DND-41 (cell line): Measurements from ENCODE around the gene KIAA1671.

Experiments
- ATAC-seq: fragments of 200-7000 bp; cut with Tn5 transposase; 3 replicates; pipeline ENCODE4 v1.9.1; 2021; ENCODE audit warnings: low read depth; ENCODE audit not compliant: insufficient read depth
- DNase-seq: peaks from one replicate; pipeline ENCODE4 v3.0.0-alpha.2; 2020
- H2AFZ ChIP-seq: 2 replicates; pipeline ENCODE4 v1.6.0; 2012; ENCODE audit warnings: low read depth, low read length
- H3K27ac ChIP-seq: 2 replicates; pipeline ENCODE4 v1.5.1; 2012; ENCODE audit warnings: low read length, inconsistent platforms
- H3K27me3 ChIP-seq: fragments of 200-600 bp; sonication (generic); 2 replicates; pipeline ENCODE4 v1.6.0; 2012; ENCODE audit warnings: low read length, mild to moderate bottlenecking, inconsistent platforms; ENCODE audit not compliant: insufficient read depth, poor library complexity
- H3K36me3 ChIP-seq: 2 replicates; pipeline ENCODE4 v1.5.1; 2012; ENCODE audit warnings: low read length, inconsistent platforms; ENCODE audit not compliant: insufficient read depth
- H3K4me1 ChIP-seq: 2 replicates; pipeline ENCODE4 v1.5.1; 2012; ENCODE audit warnings: mild to moderate bottlenecking, low read length; ENCODE audit not compliant: insufficient read depth
- H3K4me2 ChIP-seq: 2 replicates; pipeline ENCODE4 v1.6.0; 2012; ENCODE audit warnings: mild to moderate bottlenecking, moderate library complexity, low read length, inconsistent platforms; ENCODE audit not compliant: insufficient read depth
- H3K4me3 ChIP-seq, 2 experiments: fragments of 200-600 bp in 1 of 2; shearing (Covaris generic) in 1 of 2; 2 replicates each; pipeline ENCODE4 v1.5.1; 2012 to 2016; ENCODE audit warnings: inconsistent platforms in 2 of 2, low read length in 2 of 2, mild to moderate bottlenecking in 2 of 2, low read depth in 1 of 2, moderate library complexity in 1 of 2
- H3K79me2 ChIP-seq: 2 replicates; pipeline ENCODE4 v1.6.0; 2012; ENCODE audit warnings: low read length, inconsistent platforms; ENCODE audit not compliant: insufficient read depth
- H3K9ac ChIP-seq: 2 replicates; pipeline ENCODE4 v1.6.0; 2012; ENCODE audit warnings: low read depth, mild to moderate bottlenecking, inconsistent platforms, low read length, moderate library complexity
- H3K9me3 ChIP-seq: 2 replicates; pipeline ENCODE4 v1.5.1; 2012; ENCODE audit warnings: low read length, moderate library complexity, mild to moderate bottlenecking, inconsistent platforms; ENCODE audit not compliant: insufficient read depth, severe bottlenecking
- H4K20me1 ChIP-seq: 2 replicates; pipeline ENCODE4 v1.6.0; 2012; ENCODE audit warnings: low read length; ENCODE audit not compliant: insufficient read depth
- CTCF ChIP-seq: IDR thresholded peaks from 2 replicates; pipeline ENCODE4 v1.5.1; 2012; ENCODE audit warnings: borderline replicate concordance, low read length, moderate library complexity, mild to moderate bottlenecking; ENCODE audit not compliant: poor library complexity, severe bottlenecking; ENCODE audit errors: extremely low read depth
- EZH2 ChIP-seq: IDR thresholded peaks from 3 replicates; pipeline ENCODE4 v1.6.1; 2012; ENCODE audit warnings: borderline replicate concordance, low read depth, mild to moderate bottlenecking, moderate library complexity, low read length, inconsistent platforms; ENCODE audit not compliant: severe bottlenecking

KIAA1671 gene

DNA sequence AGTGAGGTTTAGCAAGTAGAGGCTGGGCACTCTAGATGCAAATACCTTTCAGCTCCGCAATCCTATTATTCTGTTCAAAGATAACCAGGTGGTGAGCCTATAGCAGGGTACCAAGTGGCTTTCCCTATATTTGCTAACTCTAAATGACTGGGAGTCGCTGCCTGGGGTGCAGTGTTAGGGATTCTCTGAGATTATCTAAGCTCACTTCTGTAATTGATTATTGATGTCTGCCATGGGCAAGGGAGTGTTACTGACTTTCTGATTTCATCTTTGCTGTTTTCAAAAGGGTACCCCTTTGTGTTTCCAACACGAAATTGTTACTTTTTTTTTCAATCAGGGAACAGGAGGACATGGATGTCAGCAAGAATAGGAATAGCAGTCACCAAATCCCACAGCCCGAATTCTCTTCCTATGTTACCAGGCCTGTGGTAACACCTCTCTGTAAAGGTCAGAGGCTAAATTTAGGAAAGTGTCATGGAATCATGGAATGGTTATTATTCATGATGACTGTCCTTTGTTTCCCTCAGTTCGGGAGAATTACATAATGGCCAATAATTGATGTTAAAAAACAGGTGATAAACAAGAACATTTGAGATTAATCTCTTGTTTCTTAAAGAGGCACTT lies 184.5 kb downstream of the KIAA1671 start:
- H3K4me2 ChIP-seq, result no peak overlapping the region
- H3K4me3 ChIP-seq, result no peak overlapping the region
- no peak overlapping the region for H3K9ac ChIP-seq
- no peaks in the 10 kb centered on the region for H3K36me3 ChIP-seq
- no peaks in the 10 kb centered on the region for H3K9me3 ChIP-seq
- no peak overlapping the region for H2AFZ ChIP-seq
- H3K27ac ChIP-seq, result no peak overlapping the region
- H3K79me2 ChIP-seq, result no peaks in the 10 kb centered on the region
- TF ChIP-seq CTCF, result no peak
- no peak for TF ChIP-seq EZH2
- no peaks in the 10 kb centered on the region for H4K20me1 ChIP-seq
- ATAC-seq (no peak), DNase-seq (no peak)
- H3K27me3 ChIP-seq, result peaks cover 16% of the 10 kb centered on the region
- no peaks in the 10 kb centered on the region for H3K4me1 ChIP-seq

- H3K4me1 ChIP-seq, result no peaks in the 10 kb centered on the region
- no peaks in the 10 kb centered on the region for H3K36me3 ChIP-seq
- peaks cover 16% of the 10 kb centered on the region for H3K27me3 ChIP-seq
- TF ChIP-seq CTCF (no peak), EZH2 (no peak)
- no peak overlapping the region for H3K27ac ChIP-seq
- H3K4me2 ChIP-seq, result no peak overlapping the region
- H3K9ac ChIP-seq, result no peak overlapping the region
- no peak overlapping the region for H3K4me3 ChIP-seq
- no peaks in the 10 kb centered on the region for H3K9me3 ChIP-seq
- H2AFZ ChIP-seq, result no peak overlapping the region
- no peak for DNase-seq
- ATAC-seq, result no peak
- no peaks in the 10 kb centered on the region for H4K20me1 ChIP-seq
- H3K79me2 ChIP-seq, result no peaks in the 10 kb centered on the region
These were observed 185.3 kb downstream of the KIAA1671 start for GRCh38 chr22:25137577-25138525.

- DNase-seq, result no peak
- no peak overlapping the region for H2AFZ ChIP-seq
- no peak overlapping the region for H3K4me2 ChIP-seq
- H3K4me3 ChIP-seq, result no peak overlapping the region
- ATAC-seq, result no peak
- no peak for TF ChIP-seq CTCF
- no peak for TF ChIP-seq EZH2
- no peaks in the 10 kb centered on the region for H3K4me1 ChIP-seq
- no peaks in the 10 kb centered on the region for H3K79me2 ChIP-seq
- H3K9me3 ChIP-seq, result no peaks in the 10 kb centered on the region
- no peaks in the 10 kb centered on the region for H3K36me3 ChIP-seq
- no peak overlapping the region for H3K9ac ChIP-seq
- peaks cover 16% of the 10 kb centered on the region for H3K27me3 ChIP-seq
- H4K20me1 ChIP-seq, result no peaks in the 10 kb centered on the region
- H3K27ac ChIP-seq, result no peak overlapping the region
These were observed 186.5 kb downstream of the KIAA1671 start for GRCh38 chr22:25139062-25139461.
